CD4-positive, alpha-beta T cell treated with Interleukin-21 for 1 hour (primary cell): ENCODE results near the gene DEPDC7.
"Not testable (repeated sequence)": the region's sequence is repeated elsewhere in the genome, so short reads cannot be mapped to it uniquely, and the experiment has no call there.

Experiments used
- DNase-seq: peaks from one replicate; pipeline ENCODE4 v3.0.0-alpha.2; 2020

The DEPDC7 gene

DNA sequence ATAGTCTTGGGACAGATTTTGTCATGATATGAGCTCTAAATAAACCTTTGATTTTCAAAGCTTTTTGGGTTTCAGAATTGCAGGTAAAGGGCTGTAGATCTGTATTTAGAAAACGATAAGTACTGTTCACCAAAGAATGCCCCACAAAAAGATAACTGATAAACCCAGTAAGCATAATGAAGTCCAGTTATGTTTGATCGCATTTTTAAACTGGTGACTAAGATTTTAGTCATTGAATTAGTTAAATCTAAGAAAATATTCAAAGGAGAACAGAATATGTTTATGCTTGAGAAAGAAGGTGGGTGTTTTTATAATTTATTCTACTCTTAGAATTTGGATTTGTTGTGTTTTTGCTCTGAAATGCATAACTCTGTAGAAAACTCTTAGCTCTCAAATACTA, 11.6 kb downstream of the DEPDC7 start:
- DNase-seq: no peak

DNA sequence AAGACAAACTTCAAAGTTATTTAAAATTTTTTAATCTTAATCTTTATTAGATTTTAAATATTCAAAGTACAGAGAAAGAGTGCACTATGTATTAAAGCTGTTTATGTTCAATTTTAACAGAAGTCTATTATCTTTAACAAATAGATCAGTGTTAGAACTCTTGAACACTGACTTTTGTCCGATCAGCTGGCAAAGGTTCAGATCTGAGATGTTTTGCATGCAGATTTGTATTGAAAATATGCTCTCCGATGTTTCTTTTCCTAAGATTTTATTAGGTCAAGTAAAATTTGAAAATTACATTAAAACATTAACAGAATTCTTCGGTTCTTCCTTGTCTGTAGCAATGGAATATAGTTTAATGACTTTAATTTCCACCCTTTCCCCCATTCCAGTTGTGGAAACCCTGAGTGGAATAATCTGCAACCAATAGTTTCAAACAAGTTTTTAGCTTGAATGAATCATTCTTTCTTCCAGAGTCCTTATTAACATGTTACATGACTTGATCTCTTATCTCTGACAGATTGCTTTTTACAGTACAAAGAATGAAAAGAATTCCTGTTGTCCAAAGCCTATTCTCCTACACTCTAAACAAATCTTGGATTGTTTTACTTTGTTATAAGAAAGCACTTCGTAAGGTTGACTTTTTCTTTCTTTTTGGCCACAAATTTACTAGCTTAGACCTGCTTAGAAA, 12.3 kb downstream of the DEPDC7 start:
- DNase-seq: no peak

DNA sequence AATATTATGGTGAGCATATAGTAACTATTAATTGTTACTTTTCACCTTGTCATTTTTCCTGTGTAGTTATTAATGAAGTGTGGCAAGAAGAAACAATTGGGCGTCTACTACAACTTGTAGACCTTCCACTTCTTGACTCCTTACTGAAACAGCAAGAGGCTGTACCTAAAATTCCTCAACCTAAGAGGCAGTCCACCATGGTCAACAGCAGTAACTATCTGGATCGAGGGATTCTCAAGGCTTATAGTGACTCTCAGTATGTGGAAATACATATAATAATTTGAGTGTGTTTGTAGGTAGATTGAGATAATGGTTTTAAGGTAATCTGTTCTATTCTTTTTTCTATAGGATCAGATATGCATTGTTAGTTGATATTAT, 12.8 kb downstream of the DEPDC7 start:
- no peak for DNase-seq

DNA sequence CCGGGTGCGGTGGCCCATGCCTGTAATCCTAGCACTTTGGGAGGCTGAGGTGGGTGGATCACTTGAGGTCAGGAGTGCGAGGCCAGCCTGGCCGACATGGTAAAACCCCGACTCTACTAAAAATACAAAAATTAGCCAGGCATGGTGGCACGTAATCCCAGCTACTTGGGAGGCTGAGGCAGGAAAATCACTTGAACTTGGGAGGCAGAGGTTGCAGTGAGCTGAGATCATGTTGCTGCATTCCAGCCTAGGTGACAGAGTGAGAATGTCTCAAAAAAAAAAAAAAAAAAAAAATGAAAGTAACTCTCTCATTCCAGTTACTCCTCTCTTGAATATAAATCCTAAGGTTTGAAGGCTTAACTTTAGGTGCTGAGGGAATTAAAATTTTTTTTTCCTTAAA, 13.5 kb downstream of the DEPDC7 start:
- not testable (repeated sequence) for DNase-seq

DNA sequence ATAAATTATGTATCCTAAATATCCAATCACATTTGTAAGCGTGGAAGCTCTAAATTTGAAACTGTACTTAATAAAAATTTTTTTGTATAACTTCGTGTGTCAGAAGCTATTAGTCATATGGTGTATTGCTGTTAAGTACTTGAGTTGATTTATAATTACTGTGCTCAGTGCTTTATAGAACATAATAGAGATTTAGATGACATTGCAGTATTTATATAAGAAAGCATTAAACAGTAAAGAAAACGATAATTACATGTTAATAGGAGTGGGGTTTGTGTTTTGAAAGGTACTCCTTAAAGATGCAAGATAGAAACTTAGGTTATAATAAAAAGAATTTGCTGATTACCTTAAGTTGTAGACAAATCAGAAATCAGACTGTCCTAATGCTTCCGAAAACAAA, 17.8 kb downstream of the DEPDC7 start:
- DNase-seq: no peak

DNA sequence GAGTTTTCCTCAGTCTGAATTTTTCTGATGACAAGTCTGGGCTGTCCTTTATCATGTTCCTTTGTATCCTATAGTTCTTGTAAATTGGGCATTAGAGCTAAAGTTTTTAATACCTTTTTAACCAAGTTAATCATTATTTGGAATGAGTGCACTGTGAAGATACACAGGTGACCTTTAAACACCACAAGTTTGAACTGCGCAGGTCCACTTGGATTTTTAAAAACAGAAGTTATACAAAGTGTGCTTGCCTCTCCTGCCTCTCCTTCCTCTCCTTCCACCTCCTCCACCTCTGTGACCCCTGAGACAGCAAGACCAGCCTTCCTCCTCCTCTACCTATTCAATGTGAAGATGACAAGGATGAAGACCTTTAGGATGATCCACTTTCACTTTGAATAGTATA, 19.3 kb downstream of the DEPDC7 start:
- no peak for DNase-seq

DNA sequence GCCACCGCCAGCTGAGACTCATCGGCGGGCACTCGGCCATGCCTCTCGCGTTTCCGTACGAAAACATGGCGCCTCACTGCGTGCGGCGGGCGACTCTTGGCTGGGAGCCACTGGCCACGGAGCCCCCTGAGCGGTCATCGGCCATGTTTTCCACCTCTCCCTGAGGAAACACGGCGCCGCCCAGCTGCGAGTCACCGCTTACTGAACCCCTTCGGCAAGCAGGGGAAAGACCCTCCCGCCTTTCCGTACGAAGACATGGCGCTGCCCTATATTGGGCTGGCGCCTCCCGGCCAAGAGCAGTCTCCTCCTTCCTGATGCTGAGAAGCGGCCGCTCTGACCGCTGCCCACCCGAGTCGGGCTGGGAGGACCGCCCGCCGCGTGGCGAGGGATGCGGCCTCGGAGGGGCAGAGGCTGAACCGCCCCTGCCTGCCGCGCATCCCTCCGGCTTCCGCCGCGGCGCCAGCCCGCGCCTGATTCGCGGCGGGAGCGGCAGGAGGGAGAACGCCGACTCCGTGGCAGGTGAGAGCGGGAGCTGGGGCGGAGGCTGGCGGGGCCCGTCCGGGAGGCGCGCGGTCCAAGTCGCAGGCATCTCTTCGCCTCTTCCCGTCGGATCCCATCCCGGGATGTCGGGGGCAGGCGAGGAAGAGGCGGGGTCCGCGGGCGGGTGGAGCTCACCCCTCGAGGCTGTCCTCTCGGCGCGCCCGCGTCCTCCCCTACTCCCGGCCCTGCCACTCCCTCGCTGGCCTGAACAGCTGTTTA, 23.8 kb downstream of the DEPDC7 start, which contains the start of gene TCP11L1:
TCP11L1 (plus strand) TSS at position 299 of the 759 bp plus-strand sequence. CDS start 4,202 bp downstream, outside the sequence.
- peak; percentile 83 for DNase-seq

DNA sequence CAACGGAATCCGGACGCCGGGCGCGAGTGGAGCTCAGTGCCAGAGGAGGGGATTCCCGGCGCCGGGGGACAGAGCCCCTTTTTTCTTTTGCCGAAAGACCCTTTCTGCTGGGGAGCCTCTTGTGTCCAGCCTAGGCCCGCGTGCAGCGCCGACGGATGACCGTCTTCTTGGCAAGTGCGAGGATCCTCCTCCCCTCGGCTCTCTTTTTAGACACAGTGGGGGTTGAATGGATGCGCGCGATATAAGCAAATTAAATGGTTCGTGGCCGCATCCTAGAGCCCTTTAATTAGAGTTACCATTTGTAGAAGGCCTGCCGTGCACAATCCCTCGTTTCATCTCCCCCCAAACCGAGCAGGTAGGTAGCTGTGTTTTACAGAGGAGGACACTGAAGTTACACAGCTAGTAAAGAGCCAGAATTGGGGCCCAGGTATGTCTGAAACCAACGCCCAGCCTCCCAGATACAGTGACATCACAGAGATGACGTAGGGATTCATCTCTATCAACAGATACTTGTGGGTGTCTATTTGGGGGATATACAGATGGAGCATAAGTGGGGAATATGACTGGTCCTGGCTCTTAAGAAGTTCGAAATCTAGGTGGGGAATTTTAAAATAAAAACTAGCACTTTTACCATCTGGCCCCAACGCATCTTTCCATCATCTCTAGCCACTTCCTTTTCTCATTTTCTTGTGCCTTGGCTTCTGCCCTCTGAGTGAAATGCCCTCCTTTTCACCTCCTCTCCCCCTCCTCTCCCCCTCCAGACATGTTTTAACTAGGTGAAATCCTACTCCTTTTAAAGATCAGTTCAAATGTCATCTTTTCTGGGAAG, 24.6 kb downstream of the DEPDC7 start:
- peak; percentile 65 for DNase-seq

DNA sequence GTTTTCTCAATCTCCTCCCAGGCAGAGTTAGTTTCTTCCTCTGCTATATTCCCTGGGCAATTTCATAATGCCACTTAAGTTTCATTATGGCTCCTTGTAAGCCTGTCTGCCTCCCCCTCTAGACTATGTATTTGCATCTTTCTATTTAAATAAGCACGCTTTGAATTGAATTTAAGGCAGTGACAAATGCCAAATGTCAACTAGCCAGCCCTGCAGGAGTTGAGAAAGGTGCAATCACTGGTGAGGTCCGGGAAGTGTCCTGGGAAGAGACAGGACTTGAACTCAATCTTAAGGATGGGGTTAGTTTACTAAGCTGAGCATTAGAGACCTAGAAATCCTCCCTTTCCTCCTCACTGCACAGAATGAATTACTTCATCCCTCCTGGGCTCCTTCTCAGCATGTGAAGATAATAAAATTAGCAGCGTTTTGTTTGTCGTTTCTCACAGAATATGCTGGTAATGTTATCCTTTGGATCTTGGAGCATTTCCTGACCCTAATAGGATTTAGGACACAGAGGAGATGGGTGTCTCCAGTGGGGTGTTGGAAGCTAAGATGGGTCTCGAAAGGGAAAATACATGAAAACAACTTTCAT, 25.3 kb downstream of the DEPDC7 start:
- DNase-seq: no peak

DNA sequence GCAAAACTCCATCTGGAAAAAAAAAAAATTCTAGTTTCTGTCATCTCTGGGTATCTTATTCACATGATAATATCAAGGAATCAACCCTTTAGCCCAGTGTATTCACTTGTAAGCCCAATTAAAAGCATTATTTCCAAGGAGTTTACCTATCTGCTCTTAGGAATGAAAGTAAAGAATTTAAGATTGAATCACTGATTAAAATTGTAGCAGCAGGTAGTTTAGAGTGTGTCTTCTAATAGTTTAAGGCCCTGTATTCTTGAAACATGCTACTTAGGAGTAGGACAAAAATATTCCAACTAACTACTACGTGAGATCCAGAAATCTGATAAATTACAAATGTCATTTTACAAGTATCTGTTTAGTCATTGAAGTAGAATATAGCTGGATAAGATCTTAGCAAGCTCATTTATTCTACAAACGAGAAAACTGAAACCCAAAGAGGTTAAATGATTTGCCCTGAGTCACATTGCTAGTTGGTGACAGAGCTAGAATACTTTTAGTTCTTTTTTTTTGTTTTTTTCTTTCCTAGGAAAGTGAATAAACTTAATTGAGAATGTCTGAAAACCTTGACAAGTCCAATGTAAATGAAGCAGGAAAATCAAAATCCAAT, 27.6 kb downstream of the DEPDC7 start:
- DNase-seq: no peak

DNA sequence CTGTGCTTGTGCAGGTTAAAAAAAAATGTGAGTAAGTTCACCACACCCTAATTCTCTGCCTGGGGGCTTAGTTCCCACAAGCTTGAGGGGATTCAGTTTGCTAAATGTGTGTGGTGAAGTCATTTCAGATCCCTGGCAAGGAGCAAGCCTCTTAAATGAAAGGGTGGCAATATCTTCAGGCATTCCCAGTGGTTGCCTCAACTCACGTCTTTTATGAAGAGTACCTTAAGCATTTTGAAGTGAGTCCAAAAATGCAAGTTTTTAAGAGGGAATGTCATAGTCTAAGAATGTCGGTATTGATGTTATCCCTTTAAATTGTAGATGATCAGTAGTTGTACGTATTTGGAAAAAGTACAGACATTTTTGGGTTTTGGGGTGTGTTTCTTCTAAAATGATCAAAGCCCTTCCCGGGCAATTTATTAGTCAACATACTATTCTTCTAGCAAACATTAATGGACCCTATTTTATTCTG, 28.6 kb downstream of the DEPDC7 start:
- DNase-seq: no peak

DNA sequence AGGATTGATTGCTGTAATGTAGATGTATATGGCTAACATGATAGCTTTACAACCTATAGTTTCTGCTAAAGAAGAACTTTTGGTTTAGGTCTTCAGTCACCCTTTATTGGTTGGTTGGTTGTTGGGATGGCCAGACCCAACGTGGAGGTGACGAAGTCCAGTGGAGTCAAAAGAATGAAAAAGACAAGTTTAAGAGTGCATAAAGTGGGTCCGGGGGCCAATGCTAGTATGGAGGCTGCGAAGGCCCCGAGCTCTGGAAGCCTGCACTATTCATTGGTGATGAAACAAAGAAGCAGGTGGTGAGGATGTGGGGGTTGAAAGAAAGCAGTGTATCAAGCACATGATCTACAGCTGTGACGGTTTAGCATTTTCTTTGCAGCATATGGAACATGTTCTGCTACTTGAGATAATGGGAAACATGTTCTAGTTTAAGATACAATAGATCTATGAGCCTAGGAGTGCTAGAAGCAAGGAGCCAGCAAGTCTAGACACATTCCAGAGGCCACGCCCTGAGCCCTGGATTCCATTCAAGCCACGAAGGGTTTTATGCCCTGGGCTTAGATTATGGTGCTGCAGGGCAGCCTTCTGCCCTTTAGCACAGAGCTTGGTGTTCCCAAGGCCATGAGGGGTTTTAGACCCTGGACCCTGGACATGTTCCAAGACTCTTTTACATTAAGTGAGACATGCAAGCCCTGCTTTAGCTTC, 30.0 kb downstream of the DEPDC7 start:
- DNase-seq: no peak

DNA sequence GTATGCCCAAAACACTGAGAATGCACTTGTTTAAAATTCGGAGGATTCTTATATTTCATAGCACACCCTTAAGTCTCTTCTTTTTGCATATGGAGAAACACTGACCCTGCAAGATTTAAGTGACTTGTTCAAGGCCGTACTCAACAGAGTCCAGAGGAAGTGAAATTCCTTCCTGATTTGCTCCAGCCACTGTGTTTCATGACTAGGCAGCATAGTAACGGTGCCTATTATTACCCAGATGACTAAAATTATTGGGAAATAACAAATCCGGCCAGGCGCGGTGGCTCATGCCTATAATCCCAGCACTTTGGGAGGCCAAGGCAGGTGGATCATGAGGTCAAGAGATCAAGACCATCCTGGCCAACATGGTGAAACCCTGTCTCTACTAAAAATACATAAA, 33.0 kb downstream of the DEPDC7 start:
- not testable (repeated sequence) for DNase-seq

DNA sequence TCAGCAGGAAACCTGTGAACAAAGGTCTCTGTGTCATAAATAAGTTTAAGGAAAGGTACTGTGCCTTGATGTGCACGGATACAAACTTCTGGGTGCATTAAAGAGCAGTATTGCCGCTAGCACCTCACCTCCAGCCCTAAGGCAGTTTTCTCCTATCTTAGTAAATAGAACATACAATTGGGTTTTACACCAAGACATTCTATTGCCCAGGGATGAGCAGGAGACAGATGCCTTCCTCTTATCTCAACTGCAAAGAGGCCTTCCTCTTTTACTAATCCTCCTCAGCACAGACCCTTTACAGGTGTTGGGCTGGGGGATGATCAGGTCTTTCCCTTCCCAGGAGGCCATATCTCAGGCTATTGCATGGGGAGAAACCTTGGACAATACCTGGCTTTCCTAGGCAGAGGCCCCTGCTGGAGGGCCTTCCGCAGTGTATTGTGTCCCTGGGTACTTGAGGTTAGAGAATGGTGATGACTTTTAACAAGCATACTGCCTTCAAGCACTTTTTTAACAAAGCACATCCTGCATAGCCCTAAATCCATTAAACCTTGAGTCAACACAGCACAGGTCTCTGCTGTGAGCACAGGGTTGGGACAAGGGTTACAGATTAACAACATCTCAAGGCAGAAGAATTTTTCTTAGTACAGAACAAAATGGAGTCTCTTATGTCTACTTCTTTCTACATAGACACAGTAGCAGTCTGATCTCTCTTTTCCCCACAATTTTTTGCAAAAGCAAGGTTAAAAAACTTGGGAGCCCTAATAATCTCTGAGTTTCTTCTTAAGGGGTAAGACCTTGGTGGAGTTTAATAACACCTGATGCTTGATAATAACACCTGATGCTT, 34.1 kb downstream of the DEPDC7 start:
- not testable (repeated sequence) for DNase-seq

DNA sequence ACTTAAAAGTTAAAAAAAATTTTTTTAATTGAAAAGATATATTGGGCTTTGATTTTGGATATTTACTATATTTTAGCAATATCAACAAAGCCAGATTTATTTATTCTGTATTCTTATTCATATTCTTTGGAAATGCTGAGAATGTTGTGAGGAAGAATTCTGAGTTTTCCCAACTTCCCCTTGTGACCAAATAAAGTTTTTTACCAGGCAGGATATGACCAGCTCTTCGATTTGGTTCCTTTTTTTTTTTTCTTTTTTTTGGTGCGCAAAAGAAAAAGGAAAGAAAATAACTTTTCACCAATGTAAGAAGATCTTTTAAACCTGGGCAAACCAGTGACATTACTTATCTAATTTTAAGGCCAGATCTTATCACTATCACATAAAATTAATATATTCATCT, 36.6 kb downstream of the DEPDC7 start:
- no peak for DNase-seq

DNA sequence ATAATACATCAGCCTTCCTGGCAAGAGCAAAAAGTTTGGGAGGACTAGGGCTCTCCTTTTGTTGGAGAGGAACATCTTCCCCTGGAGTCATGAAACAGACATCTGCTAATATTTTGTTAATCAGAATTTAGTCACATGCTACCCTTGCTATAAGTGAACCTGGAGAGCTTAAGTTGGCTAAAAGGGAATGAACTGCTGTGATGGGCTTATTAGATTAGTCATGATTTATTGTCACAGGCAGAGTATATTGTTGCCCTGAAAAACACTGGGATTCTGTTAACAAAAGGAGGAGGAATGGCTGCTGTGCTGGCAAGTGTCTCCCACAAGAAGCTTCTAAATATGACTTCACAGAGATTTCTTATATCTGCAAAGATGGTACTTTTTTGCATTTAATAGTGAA, 39.7 kb downstream of the DEPDC7 start:
- DNase-seq: no peak

DNA sequence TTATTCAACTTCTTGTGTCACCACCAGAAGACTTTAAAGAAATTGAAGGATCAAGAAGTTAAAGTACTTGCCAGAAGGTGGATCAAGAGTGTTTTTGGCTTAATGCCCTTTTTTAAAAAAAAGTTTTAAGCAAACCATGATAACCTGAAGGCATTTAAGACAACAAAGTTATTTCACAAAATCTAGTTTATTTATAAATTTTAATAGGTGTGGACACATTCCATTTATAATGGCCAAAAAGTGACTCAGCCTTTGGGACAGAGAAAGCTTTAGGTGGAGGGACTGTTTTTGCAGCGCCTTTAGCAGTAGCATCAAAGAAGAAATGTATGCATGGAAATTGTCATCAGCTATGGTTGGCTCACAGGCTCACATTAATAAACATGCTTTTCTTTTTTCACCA, 41.6 kb downstream of the DEPDC7 start:
- DNase-seq: no peak

DNA sequence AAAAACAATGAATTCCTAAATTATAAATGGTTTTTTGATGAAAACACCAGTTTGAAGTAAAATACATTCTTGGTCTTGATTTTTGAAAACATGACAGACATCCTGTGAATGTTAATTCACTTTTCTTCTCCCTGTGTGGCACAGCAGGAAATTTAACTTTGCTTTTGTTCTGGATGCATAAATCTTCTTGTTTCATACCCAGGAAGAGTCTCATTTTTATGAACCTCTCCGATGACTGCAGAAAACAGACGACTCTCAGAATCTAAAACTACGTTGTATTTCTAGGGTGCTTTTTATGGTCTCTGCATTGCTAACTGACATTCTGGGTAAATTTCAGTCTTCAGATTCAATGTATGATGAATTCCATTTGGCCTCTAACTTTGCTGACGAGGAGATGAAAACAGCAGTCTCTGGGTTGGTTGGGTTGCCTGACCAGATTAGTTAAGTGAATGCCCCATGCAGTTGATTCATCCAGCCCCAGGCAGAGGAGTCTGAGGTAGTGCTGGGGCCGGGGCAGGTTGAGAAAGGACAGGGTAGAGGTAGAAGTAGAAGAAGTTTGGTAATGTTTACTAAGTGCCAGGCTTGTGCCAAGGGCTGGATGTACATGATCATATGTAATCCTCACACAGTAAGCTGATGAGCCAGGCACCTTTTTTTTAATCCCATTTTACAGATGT, 43.8 kb downstream of the DEPDC7 start:
- no peak for DNase-seq

DNA sequence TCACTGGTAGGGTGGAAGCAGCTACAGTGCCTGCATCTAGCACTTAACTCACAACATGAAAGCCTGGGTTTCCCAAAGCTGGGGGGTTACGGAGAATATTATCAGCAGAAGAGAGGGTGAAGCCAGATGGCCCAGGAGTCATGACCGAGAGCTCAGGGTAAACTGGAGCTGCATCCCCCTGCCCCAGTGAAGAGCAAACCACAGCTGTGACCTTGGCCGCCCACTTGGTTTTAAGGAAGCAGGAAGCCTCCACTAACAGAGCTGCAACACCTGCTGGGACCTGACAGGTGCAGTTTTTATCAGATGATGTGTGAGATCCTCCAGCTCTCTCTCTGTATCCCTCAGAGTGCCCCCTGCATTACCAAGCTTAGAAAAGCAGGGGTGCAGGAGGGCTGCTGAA, 44.6 kb downstream of the DEPDC7 start:
- no peak for DNase-seq

DNA sequence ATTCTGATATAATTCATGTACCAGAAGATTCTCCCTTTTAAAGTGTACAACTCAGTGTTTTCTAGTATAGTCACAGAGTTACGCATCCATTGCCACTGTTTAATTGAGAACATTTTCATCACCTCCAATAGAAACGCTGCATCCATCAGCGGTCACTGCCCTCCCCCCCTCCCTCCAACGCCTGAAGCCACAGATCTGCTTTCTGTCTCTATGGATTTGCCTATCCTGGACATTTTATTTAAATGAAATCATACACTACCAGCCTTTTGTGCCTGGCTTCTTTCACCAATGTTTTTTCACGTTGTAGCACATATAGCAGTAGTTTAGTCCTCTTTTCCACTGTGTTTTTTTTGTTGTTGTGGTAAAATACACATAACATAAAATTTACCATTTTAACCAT, 46.5 kb downstream of the DEPDC7 start:
- no peak for DNase-seq
